ENCODE results near the gene DOCK4. TPM values are rescaled to one million over a fixed set of nuclear protein-coding genes. Genes with fewer than 3 reads are reported as not detected.
A peak's percentile ranks its signal among the peaks of the same experiment; 100 is the strongest.

Gene DOCK4
- total RNA-seq, 1 donor from 2014 or later = 32.2 TPM

- H3K36me3 ChIP-seq (ENCODE audit: insufficient read depth, low read length) = no peaks in the 10 kb centered on the region
- H3K36me3 Mint-ChIP-seq (ENCODE audit: low read depth, unreplicated experiment) = no peaks in the 10 kb centered on the region
- no peaks in the 10 kb centered on the region for H3K27me3 Mint-ChIP-seq (ENCODE audit: low read depth, unreplicated experiment)
- H3K4me1 Mint-ChIP-seq (ENCODE audit: low read depth, unreplicated experiment) = peaks cover 27% of the 10 kb centered on the region
- no peak overlapping the region for H3K4me3 ChIP-seq (ENCODE audit: insufficient read depth, low read depth, low read length)
- DNase-seq (ENCODE audit: low read depth) (peak; percentile 95), FAIRE-seq (peak; percentile 92)
- peaks cover 9% of the 10 kb centered on the region for H4K20me1 ChIP-seq (ENCODE audit: insufficient read depth, low read length)
- no peaks in the 10 kb centered on the region for H3K9me3 ChIP-seq (ENCODE audit: insufficient read depth, low read depth, low read length)
- H3K4me3 Mint-ChIP-seq (ENCODE audit: unreplicated experiment) = no peak overlapping the region
- H3K4me1 ChIP-seq (ENCODE audit: insufficient read depth, low read length) = peaks cover 10% of the 10 kb centered on the region
- no peaks in the 10 kb centered on the region for H3K27me3 ChIP-seq (ENCODE audit: insufficient read depth, low read length)
- no peak for TF ChIP-seq EZH2 (IDR thresholded peaks at IDR 0.05; ENCODE audit: insufficient read depth, low read length)
- no peak for TF ChIP-seq CTCF (IDR thresholded peaks at IDR 0.05; ENCODE audit: insufficient read depth, low read depth, low read length)
- H2AFZ ChIP-seq (ENCODE audit: low read depth, low read length) = no peak overlapping the region
- H3K9ac ChIP-seq (ENCODE audit: low read length) = no peak overlapping the region
- H3K9me3 Mint-ChIP-seq (ENCODE audit: unreplicated experiment) = no peaks in the 10 kb centered on the region
- peak overlapping the region; percentile 63 for H3K27ac Mint-ChIP-seq (ENCODE audit: unreplicated experiment)
- H3K4me2 ChIP-seq (ENCODE audit: low read length) = peak overlapping the region; percentile 57
- no peak overlapping the region for H3K27ac ChIP-seq (ENCODE audit: low read depth, low read length)
- no peaks in the 10 kb centered on the region for H3K79me2 ChIP-seq (ENCODE audit: insufficient read depth, low read length)
Measured at GRCh38 chr7:112143582-112143981, 62.6 kb downstream of the DOCK4 start.

- Histone ChIP-seq H3K27me3 (ENCODE audit: insufficient read depth, low read length) (no peaks in the 10 kb centered on the region), H3K4me2 (ENCODE audit: low read length) (peak overlapping the region; percentile 57), H3K79me2 (ENCODE audit: insufficient read depth, low read length) (no peaks in the 10 kb centered on the region), H4K20me1 (ENCODE audit: insufficient read depth, low read length) (peaks cover 9% of the 10 kb centered on the region), H3K36me3 (ENCODE audit: insufficient read depth, low read length) (no peaks in the 10 kb centered on the region), H3K4me1 (ENCODE audit: insufficient read depth, low read length) (peaks cover 10% of the 10 kb centered on the region), H3K9ac (ENCODE audit: low read length) (no peak overlapping the region), H3K9me3 (ENCODE audit: insufficient read depth, low read depth, low read length) (no peaks in the 10 kb centered on the region), H3K27ac (ENCODE audit: low read depth, low read length) (no peak overlapping the region), H3K4me3 (ENCODE audit: insufficient read depth, low read depth, low read length) (no peak overlapping the region), H2AFZ (ENCODE audit: low read depth, low read length) (no peak overlapping the region)
- no peaks in the 10 kb centered on the region for H3K27me3 Mint-ChIP-seq (ENCODE audit: low read depth, unreplicated experiment)
- H3K4me1 Mint-ChIP-seq (ENCODE audit: low read depth, unreplicated experiment) = peaks cover 27% of the 10 kb centered on the region
- H3K36me3 Mint-ChIP-seq (ENCODE audit: low read depth, unreplicated experiment) = no peaks in the 10 kb centered on the region
- H3K9me3 Mint-ChIP-seq (ENCODE audit: unreplicated experiment) = no peaks in the 10 kb centered on the region
- TF ChIP-seq EZH2 (IDR thresholded peaks at IDR 0.05; ENCODE audit: insufficient read depth, low read length) = no peak
- TF ChIP-seq CTCF (IDR thresholded peaks at IDR 0.05; ENCODE audit: insufficient read depth, low read depth, low read length) = no peak
- H3K4me3 Mint-ChIP-seq (ENCODE audit: unreplicated experiment) = no peak overlapping the region
- H3K27ac Mint-ChIP-seq (ENCODE audit: unreplicated experiment) = peak overlapping the region; percentile 63
- DNase-seq (ENCODE audit: low read depth) (peak; percentile 58), FAIRE-seq (no peak)
Measured at GRCh38 chr7:112143136-112143535, 63.1 kb downstream of the DOCK4 start.

GRCh38 chr7:112140600-112140999, 65.6 kb downstream of the DOCK4 start:
- no peaks in the 10 kb centered on the region for H3K36me3 ChIP-seq (ENCODE audit: insufficient read depth, low read length)

More at GRCh38 chr7:112140600-112140999, 65.6 kb downstream of the DOCK4 start:
- Mint-ChIP-seq H3K27me3 (ENCODE audit: low read depth, unreplicated experiment) (no peaks in the 10 kb centered on the region), H3K27ac (ENCODE audit: unreplicated experiment) (no peak overlapping the region), H3K36me3 (ENCODE audit: low read depth, unreplicated experiment) (no peaks in the 10 kb centered on the region), H3K4me1 (ENCODE audit: low read depth, unreplicated experiment) (peaks cover 23% of the 10 kb centered on the region), H3K4me3 (ENCODE audit: unreplicated experiment) (no peak overlapping the region), H3K9me3 (ENCODE audit: unreplicated experiment) (no peaks in the 10 kb centered on the region)
- no peak for TF ChIP-seq CTCF (IDR thresholded peaks at IDR 0.05; ENCODE audit: insufficient read depth, low read depth, low read length)
- no peak for TF ChIP-seq EZH2 (IDR thresholded peaks at IDR 0.05; ENCODE audit: insufficient read depth, low read length)
- FAIRE-seq (no peak), DNase-seq (ENCODE audit: low read depth) (no peak)
- no peak overlapping the region for H2AFZ ChIP-seq (ENCODE audit: low read depth, low read length)
- H3K4me2 ChIP-seq (ENCODE audit: low read length) = no peak overlapping the region
- no peak overlapping the region for H3K9ac ChIP-seq (ENCODE audit: low read length)
- H3K27me3 ChIP-seq (ENCODE audit: insufficient read depth, low read length) = no peaks in the 10 kb centered on the region
- no peak overlapping the region for H3K4me3 ChIP-seq (ENCODE audit: insufficient read depth, low read depth, low read length)
- H3K4me1 ChIP-seq (ENCODE audit: insufficient read depth, low read length) = peaks cover 10% of the 10 kb centered on the region
- no peak overlapping the region for H3K27ac ChIP-seq (ENCODE audit: low read depth, low read length)
- H3K79me2 ChIP-seq (ENCODE audit: insufficient read depth, low read length) = peaks cover 8% of the 10 kb centered on the region
- no peaks in the 10 kb centered on the region for H3K9me3 ChIP-seq (ENCODE audit: insufficient read depth, low read depth, low read length)
- peaks cover 5% of the 10 kb centered on the region for H4K20me1 ChIP-seq (ENCODE audit: insufficient read depth, low read length)
